ENCODE measurements around the gene STXBP5L.
"Not testable (repeated sequence)": the region's sequence is repeated elsewhere in the genome, so short reads cannot be mapped to it uniquely, and the experiment has no call there.

The STXBP5L gene

GRCh38 chr3:121073011-121073410 lies 165.0 kb downstream of the STXBP5L start:
- DNase-seq (ENCODE audit: low read depth) = no peak
- no peak overlapping the region for H3K4me3 ChIP-seq (ENCODE audit: control insufficient read depth, low read depth, low read length)
- TF ChIP-seq, protein P1, sequence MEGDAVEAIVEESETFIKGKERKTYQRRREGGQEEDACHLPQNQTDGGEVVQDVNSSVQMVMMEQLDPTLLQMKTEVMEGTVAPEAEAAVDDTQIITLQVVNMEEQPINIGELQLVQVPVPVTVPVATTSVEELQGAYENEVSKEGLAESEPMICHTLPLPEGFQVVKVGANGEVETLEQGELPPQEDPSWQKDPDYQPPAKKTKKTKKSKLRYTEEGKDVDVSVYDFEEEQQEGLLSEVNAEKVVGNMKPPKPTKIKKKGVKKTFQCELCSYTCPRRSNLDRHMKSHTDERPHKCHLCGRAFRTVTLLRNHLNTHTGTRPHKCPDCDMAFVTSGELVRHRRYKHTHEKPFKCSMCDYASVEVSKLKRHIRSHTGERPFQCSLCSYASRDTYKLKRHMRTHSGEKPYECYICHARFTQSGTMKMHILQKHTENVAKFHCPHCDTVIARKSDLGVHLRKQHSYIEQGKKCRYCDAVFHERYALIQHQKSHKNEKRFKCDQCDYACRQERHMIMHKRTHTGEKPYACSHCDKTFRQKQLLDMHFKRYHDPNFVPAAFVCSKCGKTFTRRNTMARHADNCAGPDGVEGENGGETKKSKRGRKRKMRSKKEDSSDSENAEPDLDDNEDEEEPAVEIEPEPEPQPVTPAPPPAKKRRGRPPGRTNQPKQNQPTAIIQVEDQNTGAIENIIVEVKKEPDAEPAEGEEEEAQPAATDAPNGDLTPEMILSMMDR (conservative IDR thresholded peaks at IDR 0.05; ENCODE audit: control insufficient read depth, insufficient read depth, low read depth, low read length) = no peak

- no peak overlapping the region for H3K4me3 ChIP-seq (ENCODE audit: control insufficient read depth, low read depth, low read length)
- TF ChIP-seq, protein P1 (conservative IDR thresholded peaks at IDR 0.05; ENCODE audit: control insufficient read depth, insufficient read depth, low read depth, low read length) = no peak
- no peak for DNase-seq (ENCODE audit: low read depth)
These were observed 167.2 kb downstream of the STXBP5L start for GRCh38 chr3:121075191-121075590.

DNA sequence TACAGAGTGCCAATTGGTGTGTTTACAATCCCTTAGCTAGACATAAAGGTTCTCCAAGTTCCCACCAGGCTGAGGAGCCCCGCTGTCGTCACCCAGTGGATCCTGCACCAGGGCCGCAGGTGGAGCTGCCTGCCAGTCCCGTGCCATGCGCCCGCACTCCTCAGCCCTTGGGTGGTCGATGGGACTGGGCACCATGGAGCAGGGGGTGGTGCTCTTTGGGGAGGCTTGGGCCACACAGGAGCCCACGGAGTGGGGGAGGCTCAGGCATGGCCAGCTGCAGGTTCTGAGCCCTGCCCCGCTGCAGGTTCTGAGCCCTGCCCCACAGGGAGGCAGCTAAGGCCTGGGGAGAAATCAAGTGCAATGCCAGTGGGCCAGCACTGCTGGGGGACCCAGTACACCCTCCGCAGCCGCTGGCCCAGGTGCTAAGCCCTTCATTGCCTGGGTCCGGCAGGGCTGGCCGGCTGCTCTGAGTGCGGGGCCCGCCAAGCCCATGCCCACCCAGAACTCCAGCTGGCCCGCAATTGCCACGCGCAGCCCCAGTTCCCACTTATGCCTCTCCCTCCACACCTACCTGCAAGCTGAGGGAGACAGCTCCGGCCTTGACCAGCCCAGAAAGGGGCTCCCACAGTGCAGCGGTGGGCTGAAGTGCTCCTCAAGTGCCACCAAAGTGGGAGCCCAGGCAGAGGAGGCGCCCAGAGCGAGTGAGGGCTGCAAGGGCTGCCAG lies 170.5 kb downstream of the STXBP5L start:
- not testable (repeated sequence) for DNase-seq (ENCODE audit: low read depth); H3K4me3 ChIP-seq (ENCODE audit: control insufficient read depth, low read depth, low read length)

DNA sequence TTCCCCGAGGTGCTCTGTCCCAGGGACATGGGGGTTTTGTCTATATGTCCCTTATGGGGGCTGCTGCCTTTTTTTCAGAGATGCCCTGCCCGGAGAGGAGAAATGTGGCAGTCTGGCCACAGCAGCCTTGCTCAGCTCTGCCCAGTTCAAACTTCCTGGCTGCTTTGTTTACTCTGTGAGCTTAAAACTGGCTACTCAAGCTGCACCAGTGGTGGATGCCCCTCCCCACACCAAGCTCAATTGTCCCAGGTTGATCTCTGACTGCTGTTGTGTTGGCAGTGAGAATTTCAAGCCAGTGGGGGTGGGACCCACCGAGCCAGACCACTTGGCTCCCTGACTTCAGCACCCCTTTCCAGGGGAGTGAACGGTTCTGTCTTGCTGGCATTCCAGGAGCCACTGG lies 188.9 kb downstream of the STXBP5L start:
- H3K4me3 ChIP-seq (ENCODE audit: control insufficient read depth, low read depth, low read length) = no peak overlapping the region
- TF ChIP-seq, protein P1 (conservative IDR thresholded peaks at IDR 0.05; ENCODE audit: control insufficient read depth, insufficient read depth, low read depth, low read length) = no peak
- no peak for DNase-seq (ENCODE audit: low read depth)

DNA sequence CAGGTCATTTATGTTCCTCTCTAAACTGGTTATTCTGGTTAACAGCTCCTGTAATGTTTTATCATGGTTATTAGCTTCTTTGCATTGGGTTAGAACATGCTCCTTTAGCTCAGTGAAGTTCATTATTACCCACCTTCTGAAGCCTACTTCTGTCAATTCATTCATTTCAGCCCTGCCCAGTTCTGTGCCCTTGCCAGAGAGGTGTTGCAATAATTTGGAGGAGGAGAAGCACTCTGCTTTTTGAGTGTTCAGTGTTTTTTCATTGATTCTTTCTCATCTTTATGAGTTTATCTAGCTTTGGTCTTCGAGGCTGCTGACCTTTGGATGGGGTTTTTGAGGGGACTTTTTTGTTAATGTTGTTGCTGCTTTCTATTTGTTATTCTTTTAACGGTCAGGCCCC lies 203.1 kb downstream of the STXBP5L start:
- DNase-seq (ENCODE audit: low read depth); H3K4me3 ChIP-seq (ENCODE audit: control insufficient read depth, low read depth, low read length): not testable (repeated sequence)

DNA sequence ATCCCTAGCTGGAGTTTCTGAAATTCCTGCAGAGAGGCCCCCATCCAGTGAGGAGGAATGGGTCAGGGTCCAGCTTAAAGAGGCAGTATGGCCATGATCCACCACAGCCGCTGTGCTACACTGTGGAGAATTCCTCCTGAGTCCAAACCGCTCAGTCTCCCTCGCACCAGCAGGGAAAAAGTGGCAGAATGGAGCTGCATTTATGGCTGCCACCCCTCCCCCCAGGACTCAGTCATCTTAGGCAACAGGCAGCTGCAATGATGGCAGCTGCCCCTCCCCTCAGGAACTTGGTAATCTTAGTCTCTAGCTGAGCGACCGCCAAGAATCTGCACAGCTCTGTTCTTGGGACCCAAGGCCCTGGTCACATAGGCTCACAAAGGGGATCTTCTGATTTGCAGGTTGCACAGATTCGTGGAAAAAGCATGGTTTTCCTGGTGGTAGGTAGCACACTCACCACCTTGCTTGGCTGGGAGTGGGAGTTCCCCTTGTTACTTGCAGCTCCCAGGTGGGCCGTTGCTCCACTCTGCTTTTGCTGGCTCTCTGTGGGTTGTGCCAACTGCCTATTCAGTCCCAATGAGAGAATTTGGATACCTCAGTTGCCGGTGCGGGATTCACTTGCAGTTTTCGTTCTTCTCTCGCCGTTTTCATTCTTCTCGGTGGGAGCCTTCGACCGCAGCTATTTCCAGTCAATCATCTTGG lies 204.1 kb downstream of the STXBP5L start:
- no peak overlapping the region for H3K4me3 ChIP-seq (ENCODE audit: control insufficient read depth, low read depth, low read length)
- no peak for DNase-seq (ENCODE audit: low read depth)
- TF ChIP-seq, protein P1 (conservative IDR thresholded peaks at IDR 0.05; ENCODE audit: control insufficient read depth, insufficient read depth, low read depth, low read length) = no peak

GRCh38 chr3:121126033-121126706 lies 218.2 kb downstream of the STXBP5L start:
- TF ChIP-seq, protein P1 (conservative IDR thresholded peaks at IDR 0.05; ENCODE audit: control insufficient read depth, insufficient read depth, low read depth, low read length) = no peak
- H3K4me3 ChIP-seq (ENCODE audit: control insufficient read depth, low read depth, low read length) = no peak overlapping the region

More at GRCh38 chr3:121126033-121126706, 218.2 kb downstream of the STXBP5L start:
- no peak for DNase-seq (ENCODE audit: low read depth)

All from fibroblast of mammary gland (primary cell).